Astrocyte of the hippocampus (primary cell): ENCODE results near the gene ANKRD11.
A peak's percentile ranks its signal among the peaks of the same experiment; 100 is the strongest.

ENCODE experiments used
- DNase-seq: peaks from one replicate; pipeline ENCODE4 v3.0.0; 2011; ENCODE audit warnings: low read depth, low spot score

The ANKRD11 gene

GRCh38 chr16:89243664-89244063, 246.7 kb downstream of the ANKRD11 start:
- DNase-seq: no peak

GRCh38 chr16:89242795-89243200, 247.6 kb downstream of the ANKRD11 start:
- DNase-seq: no peak

GRCh38 chr16:89241187-89242007, 249.0 kb downstream of the ANKRD11 start:
- DNase-seq: peak; percentile 86

GRCh38 chr16:89237733-89238132, 252.6 kb downstream of the ANKRD11 start:
- DNase-seq: no peak

- no peak for DNase-seq
These were observed 256.5 kb downstream of the ANKRD11 start for GRCh38 chr16:89233678-89234490.

- DNase-seq: no peak
These were observed 258.3 kb downstream of the ANKRD11 start for GRCh38 chr16:89232107-89232506.

- DNase-seq: no peak
These were observed 260.1 kb downstream of the ANKRD11 start for GRCh38 chr16:89230255-89230654.

- no peak for DNase-seq
These were observed 265.7 kb downstream of the ANKRD11 start for GRCh38 chr16:89224665-89225064.

GRCh38 chr16:89222931-89223330, 267.4 kb downstream of the ANKRD11 start:
- no peak for DNase-seq

- no peak for DNase-seq
These were observed 268.8 kb downstream of the ANKRD11 start for GRCh38 chr16:89221604-89222003.

- DNase-seq: no peak
These were observed 271.0 kb downstream of the ANKRD11 start for GRCh38 chr16:89219365-89219764.
